ENCODE results near the gene MLEC.
"Not testable (repeated sequence)": the region's sequence is repeated elsewhere in the genome, so short reads cannot be mapped to it uniquely, and the experiment has no call there.

The MLEC gene

DNA sequence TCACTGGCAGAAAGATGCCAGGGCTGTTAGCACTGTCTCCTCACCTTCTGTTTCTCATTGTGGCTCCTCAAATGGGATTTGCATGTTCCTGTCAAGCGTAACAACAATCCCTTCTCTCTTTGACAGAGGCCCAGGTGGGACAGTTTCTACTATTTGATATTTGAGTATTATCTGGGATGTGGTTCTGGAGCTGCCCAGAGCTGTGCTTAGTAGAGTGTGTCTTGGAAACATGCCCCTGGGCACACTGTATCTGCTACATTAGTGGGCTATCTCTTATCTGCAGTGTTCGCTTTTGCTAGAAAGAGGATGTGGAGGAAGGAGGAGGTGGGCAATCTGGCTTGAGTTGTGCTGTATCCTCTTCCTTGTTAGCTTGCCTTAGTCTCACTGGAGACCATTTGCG, 34.9 kb downstream of the MLEC start:
- no peak for DNase-seq (ENCODE audit: low read depth)

- no peak for DNase-seq (ENCODE audit: low read depth)
Measured at GRCh38 chr12:120722784-120723183, 35.8 kb downstream of the MLEC start.

GRCh38 chr12:120724720-120725119, 37.8 kb downstream of the MLEC start:
- no peak for DNase-seq (ENCODE audit: low read depth)

DNA sequence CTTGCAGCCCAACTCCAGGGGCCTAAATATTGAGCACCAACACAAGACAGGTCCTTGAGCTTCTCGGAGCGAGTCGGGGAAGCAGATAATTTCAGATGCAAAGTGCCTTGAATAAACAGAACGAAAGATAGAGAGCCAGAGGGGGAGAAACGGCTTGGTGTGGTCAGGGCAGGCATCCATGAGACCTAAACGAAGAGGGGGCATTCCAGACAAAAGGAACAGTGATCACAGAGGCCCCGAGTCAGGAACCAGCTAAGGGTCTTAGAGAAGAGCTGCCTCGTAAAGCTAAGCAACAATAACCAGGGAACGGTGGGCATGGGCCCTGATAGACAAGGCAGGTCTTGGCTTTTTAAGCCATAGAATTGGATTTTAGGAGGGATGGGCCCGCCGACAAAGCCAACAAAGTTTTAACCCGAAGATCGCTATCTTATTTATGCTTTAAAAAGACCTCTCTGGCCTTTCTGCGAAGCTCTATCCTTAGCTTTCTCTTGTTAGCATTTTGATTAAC, 38.3 kb downstream of the MLEC start:
- no peak for DNase-seq (ENCODE audit: low read depth)

DNA sequence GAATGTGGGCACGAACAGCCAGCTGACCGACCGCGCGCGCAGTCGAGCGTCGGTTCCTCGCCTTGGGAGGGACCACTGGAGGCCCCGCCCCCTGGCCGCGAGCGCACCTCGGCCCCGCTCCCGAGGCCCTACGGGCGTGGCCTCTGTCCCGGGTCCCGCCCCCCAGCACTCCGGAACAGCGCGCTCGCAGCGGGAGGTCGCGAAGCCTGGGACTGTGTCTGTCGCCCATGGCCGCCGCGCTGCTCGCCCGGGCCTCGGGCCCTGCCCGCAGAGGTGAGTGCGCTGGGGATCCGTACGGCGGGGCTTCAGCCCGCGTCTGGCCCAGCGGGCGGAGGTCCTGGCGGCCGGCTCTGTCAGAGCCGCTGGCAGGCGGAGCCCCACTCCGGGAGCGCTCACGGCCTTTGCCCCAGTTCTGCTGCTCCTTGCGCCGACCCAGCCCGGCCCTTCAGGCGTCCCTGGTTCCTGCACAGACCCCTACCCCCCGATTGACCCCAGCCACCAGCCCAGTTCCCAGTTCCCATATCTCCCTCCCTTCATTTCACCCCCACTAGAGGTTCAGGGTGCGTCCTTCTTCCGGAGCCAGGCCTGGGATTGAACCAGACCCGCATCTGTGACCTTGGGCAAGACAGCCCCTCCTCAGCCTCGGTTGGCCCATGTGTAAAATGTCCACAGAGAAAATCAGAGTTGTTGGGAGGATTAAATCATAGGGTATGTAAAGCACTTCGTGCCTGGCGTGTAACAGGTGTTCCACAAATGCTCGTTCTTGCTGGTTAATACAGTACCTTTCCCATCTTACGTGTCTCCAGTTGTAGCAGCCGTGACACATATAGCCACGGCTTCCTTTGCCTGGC, 38.9 kb downstream of the MLEC start, which contains the start of gene ACADS:
Gene ACADS (plus strand): TSS at position 168 of the 851 bp plus-strand sequence. CDS start 60 bp downstream, at position 228.
- peak; percentile 79 for DNase-seq (ENCODE audit: low read depth)

DNA sequence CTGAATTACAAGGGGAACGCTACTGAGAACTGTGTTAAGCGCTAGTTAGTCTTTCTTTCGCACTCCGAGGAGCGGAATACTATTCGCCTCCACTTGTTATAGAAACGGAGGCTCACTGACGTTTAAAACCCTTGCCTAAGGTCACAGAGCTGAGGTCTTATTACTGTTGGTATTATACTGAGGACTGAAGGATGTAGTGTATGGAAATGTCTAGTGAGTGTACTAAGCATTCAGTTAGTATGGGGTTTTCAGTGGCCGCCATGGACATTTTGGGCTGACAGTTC, 39.5 kb downstream of the MLEC start:
- DNase-seq (ENCODE audit: low read depth) = no peak

DNA sequence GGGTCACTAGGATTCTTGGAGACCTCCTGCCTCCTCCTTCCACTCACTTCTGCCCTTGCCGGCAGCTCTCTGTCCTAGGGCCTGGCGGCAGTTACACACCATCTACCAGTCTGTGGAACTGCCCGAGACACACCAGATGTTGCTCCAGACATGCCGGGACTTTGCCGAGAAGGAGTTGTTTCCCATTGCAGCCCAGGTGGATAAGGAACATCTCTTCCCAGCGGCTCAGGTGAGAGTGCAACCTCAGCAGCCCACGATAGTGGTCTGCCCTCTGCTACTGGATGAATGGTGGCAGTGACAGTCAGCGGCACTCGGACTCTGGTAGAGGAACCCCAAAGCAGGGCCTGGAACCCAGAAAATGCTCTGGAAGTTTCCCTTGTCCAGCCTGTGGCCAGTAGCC, 40.0 kb downstream of the MLEC start:
- no peak for DNase-seq (ENCODE audit: low read depth)

DNA sequence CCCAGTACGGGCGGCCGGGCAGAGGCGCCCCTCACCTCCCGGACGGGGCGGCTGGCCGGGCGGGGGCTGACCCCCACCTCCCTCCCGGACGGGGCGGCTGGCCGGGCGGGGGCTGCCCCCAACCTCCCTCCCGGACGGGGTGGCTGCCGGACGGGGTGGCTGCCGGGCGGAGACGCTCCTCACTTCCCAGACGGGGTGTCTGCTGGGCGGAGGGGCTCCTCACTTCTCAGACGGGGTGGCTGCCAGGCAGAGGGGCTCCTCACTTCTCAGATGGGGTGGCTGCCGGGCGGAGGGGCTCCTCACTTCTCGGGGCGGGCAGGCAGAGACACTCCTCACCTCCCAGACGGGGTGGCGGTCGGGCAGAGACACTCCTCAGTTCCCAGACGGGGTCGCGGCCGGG, 45.2 kb downstream of the MLEC start:
- DNase-seq (ENCODE audit: low read depth) = not testable (repeated sequence)

DNA sequence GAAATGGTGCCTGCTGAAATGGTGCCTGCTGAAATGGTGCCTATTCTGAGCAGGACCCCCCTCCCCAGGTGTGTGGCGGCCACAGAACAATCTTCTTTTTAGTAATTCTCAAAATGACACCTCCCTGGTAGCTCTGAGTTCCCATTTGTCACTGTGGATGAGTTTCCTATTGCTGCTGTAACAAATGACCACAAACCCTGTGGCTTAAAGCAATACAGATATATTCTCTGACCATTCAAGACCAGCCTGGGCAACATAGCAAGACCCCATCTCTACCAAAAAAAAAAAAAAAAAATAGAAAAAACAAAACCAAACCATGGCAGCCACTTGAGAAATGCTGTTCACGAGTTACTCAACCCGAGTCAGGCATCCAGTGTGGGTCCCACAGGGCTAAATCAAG, 46.6 kb downstream of the MLEC start:
- DNase-seq (ENCODE audit: low read depth) = no peak

DNA sequence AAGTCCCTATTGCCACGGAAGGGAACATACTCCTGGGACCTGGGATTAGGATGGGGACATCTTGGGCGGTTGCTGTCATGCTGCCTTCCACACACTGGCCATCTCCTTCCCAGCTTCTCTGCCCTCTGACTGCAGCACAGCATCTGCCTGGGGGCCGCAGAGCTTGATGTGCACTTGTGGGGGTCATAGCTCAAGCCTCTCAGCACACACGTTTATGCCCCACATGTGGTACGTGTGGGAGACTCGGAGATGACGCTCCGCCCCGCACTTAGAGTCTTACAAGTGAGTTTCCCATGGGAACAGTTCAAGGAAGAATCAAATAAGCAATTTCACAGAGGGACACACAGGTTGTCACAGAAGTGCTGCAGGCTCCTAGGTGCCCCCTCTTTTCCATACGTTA, 47.3 kb downstream of the MLEC start:
- DNase-seq (ENCODE audit: low read depth) = no peak

DNA sequence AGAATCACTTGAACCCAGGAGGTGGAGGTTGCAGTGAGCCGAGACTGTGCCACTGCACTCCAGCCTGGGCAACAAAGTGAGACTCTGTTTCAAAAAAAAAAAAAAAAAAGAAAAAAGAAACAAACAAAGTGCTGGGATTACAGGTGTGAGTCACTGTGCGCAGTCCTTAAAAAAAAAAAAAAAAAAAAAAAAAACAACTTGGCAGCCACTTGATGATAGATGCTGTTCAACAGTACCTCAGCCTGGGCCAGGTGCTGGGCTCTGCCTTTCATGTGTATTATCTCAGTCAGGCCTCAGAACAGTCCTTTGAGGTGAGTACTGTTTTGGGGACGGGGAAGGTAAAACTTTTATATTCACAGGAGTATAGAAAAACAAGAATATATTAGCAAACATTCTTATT, 48.2 kb downstream of the MLEC start:
- DNase-seq (ENCODE audit: low read depth) = no peak

- DNase-seq (ENCODE audit: low read depth) = no peak
Measured at GRCh38 chr12:120736404-120737331, 49.7 kb downstream of the MLEC start.

DNA sequence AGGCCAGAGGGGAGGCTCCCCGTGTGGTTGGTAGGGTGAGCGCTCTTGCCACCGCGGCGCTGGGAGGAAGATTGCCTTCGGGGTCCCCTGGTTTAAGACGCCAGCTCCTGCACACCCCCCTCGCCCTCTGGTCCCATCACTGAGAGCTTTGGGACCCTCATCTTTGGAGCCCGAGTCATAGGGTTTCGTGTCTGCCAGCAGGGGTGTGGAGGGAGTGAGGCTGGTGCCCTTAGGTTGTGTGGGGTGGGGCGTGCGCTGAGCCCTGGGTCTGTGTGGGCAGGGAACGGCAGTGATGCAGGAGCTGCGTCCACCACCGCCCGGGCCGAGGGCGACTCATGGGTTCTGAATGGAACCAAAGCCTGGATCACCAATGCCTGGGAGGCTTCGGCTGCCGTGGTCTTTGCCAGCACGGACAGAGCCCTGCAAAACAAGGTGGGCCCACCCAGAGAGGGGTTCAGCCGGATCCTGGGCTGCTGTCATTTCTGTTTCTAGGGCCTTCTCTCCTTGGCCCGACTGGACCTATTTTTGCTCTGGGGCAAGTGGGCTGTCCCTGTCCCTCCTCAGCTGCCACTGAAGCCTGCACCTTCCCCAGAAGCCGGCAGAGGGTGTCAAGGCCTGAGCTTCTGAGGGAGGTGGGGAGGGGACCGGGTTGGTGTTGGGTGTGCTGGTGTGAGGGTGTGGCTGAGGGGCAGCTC, 50.8 kb downstream of the MLEC start:
- no peak for DNase-seq (ENCODE audit: low read depth)

GRCh38 chr12:120738252-120739030, 51.5 kb downstream of the MLEC start:
- DNase-seq (ENCODE audit: low read depth) = no peak

DNA sequence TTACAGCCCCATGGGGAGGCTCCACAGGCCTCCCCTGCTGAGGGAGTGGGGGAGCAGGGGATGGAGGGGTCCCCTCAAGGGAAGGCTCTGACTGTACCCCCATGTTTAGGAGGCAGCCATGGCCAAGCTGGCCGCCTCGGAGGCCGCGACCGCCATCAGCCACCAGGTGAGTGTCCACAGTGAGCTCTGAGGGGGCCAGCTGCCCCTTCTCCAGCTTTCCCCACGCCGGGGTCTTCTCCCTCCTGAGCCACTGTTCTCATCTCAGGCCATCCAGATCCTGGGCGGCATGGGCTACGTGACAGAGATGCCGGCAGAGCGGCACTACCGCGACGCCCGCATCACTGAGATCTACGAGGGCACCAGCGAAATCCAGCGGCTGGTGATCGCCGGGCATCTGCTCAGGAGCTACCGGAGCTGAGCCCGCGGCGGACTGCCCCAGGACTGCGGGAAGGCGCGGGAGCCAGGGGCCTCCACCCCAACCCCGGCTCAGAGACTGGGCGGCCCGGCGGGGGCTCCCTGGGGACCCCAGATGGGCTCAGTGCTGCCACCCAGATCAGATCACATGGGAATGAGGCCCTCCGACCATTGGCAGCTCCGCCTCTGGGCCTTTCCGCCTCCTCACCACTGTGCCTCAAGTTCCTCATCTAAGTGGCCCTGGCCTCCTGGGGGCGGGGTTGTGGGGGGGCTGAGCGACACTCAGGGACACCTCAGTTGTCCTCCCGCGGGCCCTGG, 52.2 kb downstream of the MLEC start:
- no peak for DNase-seq (ENCODE audit: low read depth)

GRCh38 chr12:120739821-120740613, 53.1 kb downstream of the MLEC start:
- DNase-seq (ENCODE audit: low read depth) = no peak

- DNase-seq (ENCODE audit: low read depth) = no peak
Measured at GRCh38 chr12:120740871-120741270, 53.9 kb downstream of the MLEC start.

GRCh38 chr12:120741476-120742421, 54.8 kb downstream of the MLEC start:
- DNase-seq (ENCODE audit: low read depth) = no peak
